GM21576 (cell line): Measurements from ENCODE around the gene BLMH.

Source experiments
- ATAC-seq: cut with Tn5 transposase; IDR thresholded peaks from one replicate; pipeline ENCODE4 v1.9.1; 2021; ENCODE audit warnings: mild to moderate bottlenecking, moderate library complexity; ENCODE audit not compliant: unreplicated experiment

BLMH gene

GRCh38 chr17:30308406-30308805 lies 16.7 kb upstream of the BLMH start:
- no peak for ATAC-seq

DNA sequence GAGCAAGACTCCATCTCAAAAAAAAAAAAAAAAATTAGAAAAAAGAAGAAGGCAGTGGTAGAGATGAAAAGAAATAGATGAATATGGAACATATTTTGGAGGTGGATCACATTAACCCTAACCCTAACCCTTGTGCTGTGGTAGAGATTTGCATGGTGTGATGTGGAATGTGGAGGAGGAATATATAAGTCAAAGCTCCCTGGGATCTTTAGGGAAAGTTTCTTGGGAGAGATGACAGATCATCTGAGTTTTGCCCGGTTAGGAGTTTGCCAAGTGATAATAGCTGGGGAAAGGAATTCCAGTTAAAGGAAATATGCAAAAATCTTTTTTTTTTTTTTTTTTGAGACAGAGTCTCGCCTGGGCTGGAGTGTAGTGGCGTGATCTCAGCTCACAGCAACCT lies 13.0 kb upstream of the BLMH start:
- ATAC-seq = no peak

DNA sequence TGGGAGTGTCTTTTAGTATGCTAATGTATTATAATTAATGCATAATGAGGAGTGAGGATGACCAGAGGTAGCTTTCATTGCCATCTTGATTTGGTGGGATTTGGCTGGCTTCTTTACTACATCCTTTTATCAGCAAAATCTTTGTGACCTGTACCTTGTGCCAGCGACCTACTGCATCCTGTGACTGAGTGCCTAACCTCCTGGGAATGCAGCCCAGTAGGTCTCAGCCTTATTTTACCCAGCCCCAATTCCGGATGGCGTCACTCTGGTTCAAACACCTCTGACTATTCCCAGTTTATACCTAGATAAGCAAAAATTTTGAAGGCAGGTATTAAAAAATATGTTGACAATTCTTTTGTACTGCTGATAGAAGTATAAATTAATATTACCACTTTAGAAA lies 10.5 kb upstream of the BLMH start:
- no peak for ATAC-seq

DNA sequence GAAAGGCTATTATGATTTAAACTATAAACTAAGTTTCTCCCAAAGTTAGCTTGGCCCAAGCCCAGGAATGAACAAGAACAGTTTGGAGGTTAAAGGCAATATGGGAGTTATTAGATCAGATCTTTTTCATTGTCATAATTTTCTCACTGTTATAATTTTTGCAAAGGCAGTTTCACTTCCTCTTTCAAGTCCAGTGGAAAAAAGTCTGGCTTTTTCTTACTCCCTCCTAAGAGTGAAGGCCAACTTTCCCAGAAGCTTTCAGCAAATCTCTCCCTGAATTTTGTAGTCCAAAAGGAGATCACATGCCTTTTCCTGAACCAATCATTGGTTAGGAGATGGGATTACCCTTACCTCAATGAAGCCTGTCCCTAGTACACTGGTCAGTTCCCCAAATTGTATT lies 9.1 kb upstream of the BLMH start:
- ATAC-seq = no peak

- no peak for ATAC-seq
Measured at GRCh38 chr17:30299000-30299399, 7.3 kb upstream of the BLMH start.

DNA sequence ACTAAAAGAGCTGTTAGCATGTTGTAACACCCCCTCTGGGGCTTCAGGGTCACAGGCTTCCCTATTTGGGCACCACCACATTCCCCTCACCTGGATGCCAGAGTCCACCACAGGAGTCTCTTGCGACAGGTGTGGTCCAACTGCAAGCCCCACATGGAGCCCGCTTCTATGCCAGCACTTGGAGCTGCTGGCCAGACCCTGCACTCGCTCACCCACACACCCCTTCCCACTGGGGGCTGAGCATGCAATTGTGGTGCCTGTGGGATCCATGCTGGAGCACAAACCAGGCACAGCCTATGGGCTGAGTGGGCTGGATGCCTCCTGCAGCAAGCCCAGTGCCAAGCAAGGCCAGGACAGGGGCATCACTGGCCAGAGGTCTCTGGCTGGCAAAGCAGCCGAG lies 6.0 kb upstream of the BLMH start:
- ATAC-seq = no peak

DNA sequence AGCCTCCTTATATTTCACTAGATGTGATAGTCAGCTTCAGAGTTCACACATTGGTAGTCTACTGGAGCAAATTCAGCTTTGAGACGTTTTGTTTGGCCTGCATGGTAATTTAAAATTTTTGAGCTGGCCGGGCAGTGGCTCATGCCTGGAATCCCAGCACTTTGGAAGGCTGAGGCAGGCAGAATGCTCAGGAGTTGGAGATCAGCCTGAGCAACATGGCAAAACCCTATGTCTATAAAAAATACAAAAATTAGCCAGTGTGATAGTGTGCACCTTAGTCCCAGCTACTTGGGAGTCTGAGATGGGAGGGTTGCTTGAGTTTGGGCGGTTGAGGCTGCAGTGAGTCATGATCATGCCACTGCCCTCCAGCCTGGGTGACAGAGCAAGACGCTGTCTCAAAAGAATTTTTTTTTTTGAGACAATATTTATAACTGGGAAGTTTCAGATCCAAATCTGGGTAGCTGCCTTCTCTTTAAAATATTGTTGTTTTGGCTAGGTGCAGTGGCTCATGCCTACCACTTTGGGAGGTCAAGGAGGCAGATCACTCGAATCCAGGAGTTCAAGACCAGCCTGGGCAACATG lies 4.8 kb upstream of the BLMH start:
- no peak for ATAC-seq

- ATAC-seq = no peak
Measured at GRCh38 chr17:30292286-30292858, 628 bp upstream of the BLMH start.

DNA sequence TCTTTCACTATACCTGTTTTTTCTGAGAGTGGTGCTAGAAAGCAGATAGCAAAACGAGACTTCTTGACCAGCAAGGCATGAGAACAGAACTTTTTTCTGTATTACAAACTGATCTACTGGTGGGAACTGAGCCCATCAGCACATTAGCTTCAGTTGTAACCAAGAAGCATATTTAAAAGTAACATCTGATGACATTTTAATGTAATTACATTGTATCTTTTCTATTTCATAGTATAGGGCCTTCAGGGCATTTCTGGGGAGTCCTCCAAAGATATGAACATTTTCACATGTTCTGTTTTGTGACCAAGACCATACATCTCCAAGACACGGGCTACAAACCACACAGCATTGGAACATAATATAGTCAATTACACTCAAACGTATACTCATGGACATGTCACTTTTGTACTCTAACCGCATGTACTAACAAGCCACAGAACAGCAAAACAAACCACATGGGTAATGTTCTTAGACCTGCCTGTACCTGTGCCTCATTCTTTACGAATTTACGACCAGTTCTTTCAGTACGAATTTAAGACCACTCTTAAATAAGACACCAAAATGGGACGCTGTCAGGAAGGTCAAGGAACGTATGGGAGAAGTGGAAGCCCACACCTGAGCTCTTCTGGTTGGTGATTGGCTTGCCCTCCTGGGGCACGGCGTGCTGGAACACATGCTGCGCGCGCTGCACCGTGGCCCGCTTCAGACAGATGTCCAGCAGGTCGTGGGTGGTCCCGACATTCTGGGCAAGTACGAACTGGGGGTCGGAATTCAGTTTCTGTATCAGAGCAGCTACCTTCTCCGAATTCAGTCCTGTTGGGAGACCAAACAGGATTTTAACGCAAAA lies 825 bp downstream of the BLMH start:
- no peak for ATAC-seq

DNA sequence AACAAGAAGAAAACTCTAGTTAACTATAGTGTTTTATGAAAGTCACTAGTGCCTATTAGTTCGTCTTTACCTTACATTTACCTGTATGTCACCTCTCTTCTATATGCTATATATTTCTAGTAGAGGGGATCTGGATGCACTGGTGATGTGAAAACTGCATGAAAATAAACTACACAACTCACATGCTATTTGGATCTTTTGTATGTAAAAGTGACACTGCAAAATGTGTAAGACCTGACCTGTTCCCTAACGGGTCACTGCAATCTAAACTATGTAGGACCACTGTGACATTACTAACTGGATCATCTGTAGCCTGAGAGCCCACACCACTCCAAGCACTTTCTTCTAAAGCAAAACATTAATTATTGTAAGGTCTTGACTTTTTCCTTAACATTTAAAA lies 1.7 kb downstream of the BLMH start:
- ATAC-seq = no peak

GRCh38 chr17:30279156-30279555 lies 12.6 kb downstream of the BLMH start:
- no peak for ATAC-seq

DNA sequence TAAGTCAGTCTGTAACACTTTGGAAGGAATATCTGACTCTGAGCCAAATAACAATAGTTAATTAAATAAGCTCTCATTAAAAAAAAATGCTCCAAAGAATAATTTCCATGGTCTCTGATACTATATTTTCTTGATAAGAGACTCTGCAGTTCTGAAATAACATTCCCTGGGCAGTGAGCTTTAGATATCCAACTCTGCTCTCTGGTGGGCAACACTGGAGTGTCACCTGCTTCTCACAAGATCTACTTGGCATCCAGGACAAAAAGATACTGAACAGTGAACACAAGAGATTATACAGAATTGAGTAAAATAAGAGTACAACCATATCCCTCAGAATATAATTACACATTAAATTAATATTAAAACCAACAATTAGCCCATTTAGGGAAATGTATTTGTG lies 13.7 kb downstream of the BLMH start:
- no peak for ATAC-seq

- ATAC-seq = no peak
Measured at GRCh38 chr17:30275911-30276310, 15.8 kb downstream of the BLMH start.

- no peak for ATAC-seq
Measured at GRCh38 chr17:30274887-30275286, 16.9 kb downstream of the BLMH start.

DNA sequence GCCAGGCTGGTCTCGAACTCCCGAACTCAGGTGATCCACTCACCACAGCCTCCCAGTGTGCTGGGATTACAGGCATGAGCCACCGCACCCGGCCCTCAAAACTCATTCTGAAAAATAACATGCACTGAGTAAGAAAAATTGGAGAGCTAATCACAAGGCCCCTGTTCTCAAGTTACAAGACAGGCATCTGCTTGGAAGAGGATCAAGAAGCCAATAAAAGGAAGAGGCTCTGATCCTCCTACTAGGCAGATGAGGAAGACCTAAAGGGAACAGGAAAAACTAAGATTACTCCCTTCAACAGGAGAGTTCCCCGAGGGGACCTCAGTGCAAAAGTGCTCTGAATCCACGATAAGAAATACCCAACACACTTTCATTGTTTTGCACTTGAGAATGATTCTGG lies 18.4 kb downstream of the BLMH start:
- no peak for ATAC-seq

- ATAC-seq = no peak
Measured at GRCh38 chr17:30271102-30271501, 20.6 kb downstream of the BLMH start.

GRCh38 chr17:30267625-30268024 lies 24.1 kb downstream of the BLMH start:
- no peak for ATAC-seq

- no peak for ATAC-seq
Measured at GRCh38 chr17:30263552-30264333, 28.0 kb downstream of the BLMH start.

GRCh38 chr17:30256756-30257506 lies 34.8 kb downstream of the BLMH start:
- no peak for ATAC-seq

DNA sequence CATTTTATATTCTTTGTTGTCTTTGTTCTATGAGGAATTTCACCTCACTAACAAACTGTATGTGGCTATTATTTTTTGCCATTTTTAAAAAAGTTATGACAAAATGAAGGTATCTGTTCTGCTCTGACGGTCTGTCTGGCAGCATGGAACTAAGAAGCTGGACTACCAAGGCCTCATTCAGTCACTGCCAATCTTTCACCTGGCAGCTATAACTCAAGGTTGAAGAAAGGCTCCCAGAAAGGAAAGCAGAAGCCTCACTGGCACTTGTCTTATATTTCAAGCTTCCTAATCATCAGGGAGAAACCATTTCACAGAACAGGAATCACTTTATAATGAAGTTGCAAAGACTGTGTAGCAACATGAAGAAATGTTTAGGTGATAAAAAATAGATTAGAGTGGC lies 37.6 kb downstream of the BLMH start:
- ATAC-seq = no peak

- ATAC-seq = no peak
Measured at GRCh38 chr17:30253312-30253711, 38.4 kb downstream of the BLMH start.
